CD14-positive monocyte (primary cell): Measurements from ENCODE around the gene CMC2. TPM values are rescaled to one million over a fixed set of nuclear protein-coding genes. Genes with fewer than 3 reads are reported as not detected.

Experiments used
- DNase-seq, 3 donors: peaks; one replicate each; pipeline ENCODE4 v3.0.0-alpha.2; 2011 to 2022
- H2AFZ ChIP-seq: 2 replicates; pipeline ENCODE4 v1.6.0; 2012; ENCODE audit warnings: mild to moderate bottlenecking, low read depth, low read length, inconsistent platforms; ENCODE audit not compliant: insufficient read depth, poor library complexity, severe bottlenecking
- H3K27ac ChIP-seq, 2 donors: 1 replicate in 1 of 2; 2 replicates in 1 of 2; pipeline ENCODE4 v1.5.1; 2012 to 2013; ENCODE audit warnings: low read length in 2 of 2, control low read depth in 1 of 2, inconsistent platforms in 1 of 2, low read depth in 1 of 2, mild to moderate bottlenecking in 1 of 2
- H3K27me3 ChIP-seq, 2 donors: one replicate each; pipeline versions ENCODE4 v1.6.0 to v1.6.1; 2011 to 2013; ENCODE audit warnings: low read length in 2 of 2; ENCODE audit not compliant: control insufficient read depth in 2 of 2, insufficient read depth in 2 of 2
- H3K36me3 ChIP-seq, 2 donors: replicated peaks in 1 of 2; 1 replicate in 1 of 2; 2 replicates in 1 of 2; pipeline versions ENCODE4 v1.5.1 to v1.6.1; 2012 to 2013; ENCODE audit warnings: low read length in 2 of 2, control low read depth in 1 of 2, inconsistent platforms in 1 of 2, mild to moderate bottlenecking in 1 of 2; ENCODE audit not compliant: insufficient read depth in 2 of 2, control insufficient read depth in 1 of 2
- H3K4me1 ChIP-seq, 2 donors: 1 replicate in 1 of 2; 2 replicates in 1 of 2; pipeline versions ENCODE4 v1.5.1 to v1.6.1; 2012 to 2013; ENCODE audit warnings: low read length in 2 of 2, control low read depth in 1 of 2, inconsistent platforms in 1 of 2, mild to moderate bottlenecking in 1 of 2, moderate library complexity in 1 of 2; ENCODE audit not compliant: insufficient read depth in 2 of 2, control insufficient read depth in 1 of 2
- H3K4me2 ChIP-seq: replicated peaks from 2 replicates; pipeline ENCODE3; 2012; ENCODE audit warnings: low read length, moderate library complexity, mild to moderate bottlenecking; ENCODE audit not compliant: poor library complexity, severe bottlenecking; ENCODE audit errors: extremely low read depth
- H3K4me3 ChIP-seq, 3 experiments: fragments of 200-600 bp in 1 of 3; sonication (generic) in 1 of 3; replicated peaks in 1 of 3; 1 replicate in 2 of 3; 2 replicates in 1 of 3; pipeline ENCODE4 v1.5.1; 2011 to 2013; ENCODE audit warnings: low read length in 3 of 3, mild to moderate bottlenecking in 3 of 3, control low read depth in 2 of 3, low read depth in 2 of 3, inconsistent platforms in 1 of 3, moderate library complexity in 1 of 3
- H3K79me2 ChIP-seq: 2 replicates; pipeline ENCODE4 v1.6.0; 2012; ENCODE audit warnings: mild to moderate bottlenecking, control low read depth, inconsistent platforms, low read length, moderate library complexity; ENCODE audit not compliant: insufficient read depth
- H3K9ac ChIP-seq: 2 replicates; pipeline ENCODE4 v1.6.0; 2017; ENCODE audit warnings: low read length, mild to moderate bottlenecking; ENCODE audit not compliant: insufficient read depth, poor library complexity, severe bottlenecking
- H3K9me3 ChIP-seq, 2 donors: replicated peaks in 1 of 2; 1 replicate in 1 of 2; 2 replicates in 1 of 2; pipeline versions ENCODE4 v1.5.1 to v1.6.1; 2012 to 2013; ENCODE audit warnings: low read length in 2 of 2, control low read depth in 1 of 2; ENCODE audit not compliant: control insufficient read depth in 1 of 2, insufficient read depth in 1 of 2
- H4K20me1 ChIP-seq: 2 replicates; pipeline ENCODE4 v1.6.0; 2012; ENCODE audit warnings: mild to moderate bottlenecking, low read length, control low read depth, moderate library complexity; ENCODE audit not compliant: insufficient read depth
- H3K27ac Mint-ChIP-seq, 7 donors: one replicate each; pipeline ENCODE4 v1.8.0; 2020; ENCODE audit warnings: mild to moderate bottlenecking in 7 of 7, mixed read lengths in 7 of 7, moderate library complexity in 6 of 7, inconsistent platforms in 2 of 7
- H3K27me3 Mint-ChIP-seq, 3 donors: one replicate each; pipeline ENCODE4 v1.8.0; 2021 to 2022; ENCODE audit warnings: low read depth in 3 of 3, mild to moderate bottlenecking in 3 of 3, mixed read lengths in 3 of 3, moderate library complexity in 3 of 3, inconsistent platforms in 1 of 3
- H3K36me3 Mint-ChIP-seq, 2 donors: one replicate each; pipeline ENCODE4 v1.8.0; 2020; ENCODE audit warnings: mixed read lengths in 2 of 2, inconsistent platforms in 1 of 2, mild to moderate bottlenecking in 1 of 2
- H3K4me1 Mint-ChIP-seq: one replicate; pipeline ENCODE4 v1.8.0; 2020; ENCODE audit warnings: mild to moderate bottlenecking, mixed read lengths
- H3K4me3 Mint-ChIP-seq, 2 donors: one replicate each; pipeline ENCODE4 v1.8.0; 2020; ENCODE audit warnings: mild to moderate bottlenecking in 2 of 2, mixed read lengths in 2 of 2, moderate library complexity in 1 of 2
- H3K9me3 Mint-ChIP-seq, 7 donors: one replicate each; pipeline ENCODE4 v1.8.0; 2020 to 2022; ENCODE audit warnings: mixed read lengths in 7 of 7, mild to moderate bottlenecking in 6 of 7, moderate library complexity in 6 of 7, inconsistent platforms in 2 of 7
- CTCF ChIP-seq: fragments of 200-600 bp; IDR thresholded peaks from one replicate; pipeline ENCODE4 v1.8.0; 2022; ENCODE audit warnings: antibody characterized with exemption, mild to moderate bottlenecking
- WGBS: methylation state at CpG from one replicate; pipeline ENCODE4 v1.1.5; 2013; ENCODE audit warnings: missing lambda C conversion rate; ENCODE audit not compliant: insufficient coverage; 5-methylcytosine and 5-hydroxymethylcytosine counted together
- intact Hi-C, 2 donors: fragments of 100-400 bp; cut with micrococcal nuclease; formaldehyde crosslinking; loops; one replicate each; pipeline versions ENCODE4 v1.15.0 to v1.15.1; 2023
- polyA plus RNA-seq, 3 donors: library from polyadenylated mRNA; depleted of rRNA in 1 of 3; unstranded in 2 of 3; stranded (reverse) in 1 of 3; fragments of 300-500 nt in 2 of 3; fragments of >200 nt in 1 of 3; fragmentation: Illumina TruSeq in 2 of 3; gene quantifications; 1 replicate in 2 of 3; 2 replicates in 1 of 3; pipeline ENCODE4 v1.2.3, GENCODE V29; 2012 to 2021

Gene CMC2
- polyA plus RNA-seq, 3 donors = 55.3 to 79.5 (median 70.7) TPM

DNA sequence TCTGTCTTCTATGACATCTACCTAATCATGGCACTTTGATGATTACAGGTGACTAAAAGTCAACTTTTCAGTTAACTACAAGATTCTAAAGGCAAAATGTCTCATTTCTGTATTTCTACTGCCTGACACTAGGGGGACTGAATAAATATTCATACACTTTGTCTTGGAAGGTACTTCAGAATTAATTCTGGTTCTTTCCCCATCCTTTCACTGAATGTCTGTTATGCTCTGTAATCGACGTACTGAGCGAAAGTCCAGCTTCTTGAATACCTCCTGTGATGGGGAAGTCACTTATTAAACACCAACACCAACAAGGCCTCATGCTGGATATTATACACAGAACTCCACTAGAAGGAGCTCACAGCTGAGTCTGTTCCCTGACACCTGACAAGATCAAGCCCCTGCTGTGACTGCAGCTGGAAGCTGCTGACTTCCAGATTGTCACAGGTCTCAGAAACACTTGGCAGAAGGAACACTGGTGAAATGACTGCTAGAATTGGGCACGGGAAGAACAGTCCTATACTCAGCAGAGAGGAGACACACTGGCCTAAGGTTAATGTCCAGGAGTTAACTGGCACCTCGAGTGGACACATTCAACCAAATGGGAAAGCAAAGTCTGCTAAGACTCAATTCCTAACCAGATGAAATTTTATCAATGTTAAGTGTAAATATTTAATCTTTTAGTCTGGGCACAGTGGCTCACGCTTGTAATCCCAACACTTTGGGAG, 31.9 kb downstream of the CMC2 start:
- TF ChIP-seq CTCF = peak; percentile 63
- Mint-ChIP-seq H3K27ac (peak overlapping the region in 1 of 7 donors; percentile 42), H3K4me1 (no peaks in the 10 kb centered on the region), H3K4me3 (no peak overlapping the region), H3K27me3 (peaks cover 0 to 2% (median 0%) of the 10 kb centered on the region in 3 donors), H3K9me3 (peaks cover 0 to 2% (median 0%) of the 10 kb centered on the region in 7 donors), H3K36me3 (peaks cover 55 to 75% of the 10 kb centered on the region in 2 donors)
- Histone ChIP-seq H3K36me3 (peaks cover 23 to 56% of the 10 kb centered on the region in 2 donors), H3K4me2 (no peak overlapping the region), H3K4me3 (no peak overlapping the region), H3K4me1 (no peaks in the 10 kb centered on the region), H3K27ac (no peak overlapping the region), H3K79me2 (no peaks in the 10 kb centered on the region), H2AFZ (no peak overlapping the region), H3K9me3 (no peaks in the 10 kb centered on the region), H3K9ac (no peak overlapping the region), H4K20me1 (no peaks in the 10 kb centered on the region), H3K27me3 (no peaks in the 10 kb centered on the region)
- no peak for DNase-seq
- intact Hi-C loops = no loop called here
- 96% methylated on average over 2 of the region's 6 CpGs for WGBS

DNA sequence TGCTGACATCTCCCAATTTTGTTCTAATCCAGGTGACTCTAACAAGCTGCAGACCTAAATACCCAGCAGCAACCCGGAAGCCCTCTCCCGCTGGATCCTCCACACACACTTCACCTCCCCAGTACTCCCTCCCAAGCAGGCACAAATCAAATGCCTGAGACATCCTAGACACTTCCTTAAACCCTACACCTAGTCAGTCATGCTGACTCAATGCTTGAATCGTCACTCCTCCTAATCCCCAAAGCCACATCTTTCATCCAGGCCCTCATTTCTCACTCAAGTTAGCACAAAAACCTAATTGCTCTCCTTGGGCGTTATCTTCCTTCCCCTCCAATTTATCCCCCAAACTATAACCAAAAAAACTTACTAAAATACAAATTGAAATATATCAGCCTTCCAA, 32.7 kb downstream of the CMC2 start:
- Mint-ChIP-seq H3K27ac (peak overlapping the region in 3 of 7 donors; percentile 31 to 64 (median 51)), H3K9me3 (no peaks in the 10 kb centered on the region), H3K4me1 (no peaks in the 10 kb centered on the region), H3K27me3 (peaks cover 0 to 2% (median 0%) of the 10 kb centered on the region in 3 donors), H3K36me3 (peaks cover 58 to 76% of the 10 kb centered on the region in 2 donors), H3K4me3 (no peak overlapping the region)
- Histone ChIP-seq H3K4me2 (no peak overlapping the region), H3K36me3 (peaks cover 20 to 57% of the 10 kb centered on the region in 2 donors), H3K27me3 (no peaks in the 10 kb centered on the region), H3K4me3 (no peak overlapping the region), H3K27ac (no peak overlapping the region), H2AFZ (no peak overlapping the region), H4K20me1 (no peaks in the 10 kb centered on the region), H3K9me3 (no peaks in the 10 kb centered on the region), H3K9ac (no peak overlapping the region), H3K79me2 (no peaks in the 10 kb centered on the region), H3K4me1 (no peaks in the 10 kb centered on the region)
- 89% methylated on average over 3 of the region's 4 CpGs for WGBS
- DNase-seq = no peak
- TF ChIP-seq CTCF = no peak
- intact Hi-C loops = no loop called here
